ENCODE measurements around the gene KLHL7.
A peak's percentile ranks its signal among the peaks of the same experiment; 100 is the strongest.

KLHL7 gene

GRCh38 chr7:23105644-23106056 lies at the start of gene KLHL7:
TSS of gene KLHL7 (plus strand) at chr7:23105785. CDS start at chr7:23106027, 242 bp downstream.
- H3K4me1 Mint-ChIP-seq = peaks cover 44% of the 10 kb centered on the region
- H3K27ac Mint-ChIP-seq = peak within 1 kb of the TSS; percentile 95

GRCh38 chr7:23058408-23059096 lies 47.0 kb upstream of the KLHL7 start:
- no peak for DNase-seq
- no peak for ATAC-seq
- no peak overlapping the region for H3K4me3 Mint-ChIP-seq
- H3K4me1 Mint-ChIP-seq = no peaks in the 10 kb centered on the region
- no peaks in the 10 kb centered on the region for H3K36me3 Mint-ChIP-seq (ENCODE audit: low read depth)
- H3K27me3 Mint-ChIP-seq = no peaks in the 10 kb centered on the region
- no peak overlapping the region for H3K27ac Mint-ChIP-seq
- H3K9me3 Mint-ChIP-seq = no peaks in the 10 kb centered on the region

More at GRCh38 chr7:23105644-23106056, at the start of gene KLHL7:
- H3K4me3 Mint-ChIP-seq = peak within 1 kb of the TSS; percentile 96
- H3K27me3 Mint-ChIP-seq = no peaks in the 10 kb centered on the region
- DNase-seq (peak; percentile 97), ATAC-seq (peak; percentile 98)
- no peaks in the 10 kb centered on the region for H3K9me3 Mint-ChIP-seq
- H3K36me3 Mint-ChIP-seq (ENCODE audit: low read depth) = no peaks in the 10 kb centered on the region

- ATAC-seq (no peak), DNase-seq (no peak)
- no peak overlapping the region for H3K4me3 Mint-ChIP-seq
- H3K27ac Mint-ChIP-seq = no peak overlapping the region
- H3K9me3 Mint-ChIP-seq = no peaks in the 10 kb centered on the region
- H3K36me3 Mint-ChIP-seq (ENCODE audit: low read depth) = no peaks in the 10 kb centered on the region
- H3K27me3 Mint-ChIP-seq = no peaks in the 10 kb centered on the region
- H3K4me1 Mint-ChIP-seq = no peaks in the 10 kb centered on the region
These were observed 44.3 kb upstream of the KLHL7 start for GRCh38 chr7:23061327-23061726.

GRCh38 chr7:23062452-23062851 lies 43.1 kb upstream of the KLHL7 start:
- Mint-ChIP-seq H3K4me3 (no peak overlapping the region), H3K27ac (no peak overlapping the region), H3K9me3 (no peaks in the 10 kb centered on the region), H3K4me1 (no peaks in the 10 kb centered on the region), H3K27me3 (no peaks in the 10 kb centered on the region), H3K36me3 (ENCODE audit: low read depth) (no peaks in the 10 kb centered on the region)
- ATAC-seq (no peak), DNase-seq (no peak)

GRCh38 chr7:23065974-23066373 lies 39.6 kb upstream of the KLHL7 start:
- Mint-ChIP-seq H3K27ac (no peak overlapping the region), H3K4me1 (no peaks in the 10 kb centered on the region), H3K9me3 (no peaks in the 10 kb centered on the region), H3K36me3 (ENCODE audit: low read depth) (no peaks in the 10 kb centered on the region), H3K27me3 (peaks cover 2% of the 10 kb centered on the region), H3K4me3 (no peak overlapping the region)
- DNase-seq (no peak), ATAC-seq (peak; percentile 40)

GRCh38 chr7:23067271-23067670 lies 38.3 kb upstream of the KLHL7 start:
- Mint-ChIP-seq H3K9me3 (no peaks in the 10 kb centered on the region), H3K27ac (no peak overlapping the region), H3K27me3 (peaks cover 2% of the 10 kb centered on the region), H3K36me3 (ENCODE audit: low read depth) (no peaks in the 10 kb centered on the region), H3K4me1 (no peaks in the 10 kb centered on the region), H3K4me3 (no peak overlapping the region)
- ATAC-seq (no peak), DNase-seq (no peak)

GRCh38 chr7:23072048-23072447 lies 33.5 kb upstream of the KLHL7 start:
- Mint-ChIP-seq H3K27me3 (peaks cover 5% of the 10 kb centered on the region), H3K4me1 (no peaks in the 10 kb centered on the region), H3K9me3 (no peaks in the 10 kb centered on the region), H3K36me3 (ENCODE audit: low read depth) (no peaks in the 10 kb centered on the region), H3K27ac (no peak overlapping the region), H3K4me3 (no peak overlapping the region)
- ATAC-seq (no peak), DNase-seq (no peak)

GRCh38 chr7:23072922-23073321 lies 32.7 kb upstream of the KLHL7 start:
- no peak for ATAC-seq
- Mint-ChIP-seq H3K4me3 (no peak overlapping the region), H3K27me3 (peaks cover 5% of the 10 kb centered on the region), H3K36me3 (ENCODE audit: low read depth) (no peaks in the 10 kb centered on the region), H3K27ac (no peak overlapping the region), H3K9me3 (no peaks in the 10 kb centered on the region), H3K4me1 (no peaks in the 10 kb centered on the region)
- DNase-seq = no peak

GRCh38 chr7:23074443-23075261 lies 30.9 kb upstream of the KLHL7 start:
- H3K4me1 Mint-ChIP-seq = no peaks in the 10 kb centered on the region
- H3K27ac Mint-ChIP-seq = no peak overlapping the region
- H3K4me3 Mint-ChIP-seq = no peak overlapping the region
- DNase-seq (no peak), ATAC-seq (no peak)
- H3K27me3 Mint-ChIP-seq = peaks cover 3% of the 10 kb centered on the region
- H3K9me3 Mint-ChIP-seq = no peaks in the 10 kb centered on the region
- no peaks in the 10 kb centered on the region for H3K36me3 Mint-ChIP-seq (ENCODE audit: low read depth)

- ATAC-seq (no peak), DNase-seq (no peak)
- Mint-ChIP-seq H3K4me3 (no peak overlapping the region), H3K27ac (no peak overlapping the region), H3K4me1 (no peaks in the 10 kb centered on the region), H3K27me3 (peaks cover 3% of the 10 kb centered on the region), H3K9me3 (no peaks in the 10 kb centered on the region), H3K36me3 (ENCODE audit: low read depth) (no peaks in the 10 kb centered on the region)
These were observed 30.0 kb upstream of the KLHL7 start for GRCh38 chr7:23075571-23075970.

GRCh38 chr7:23076772-23077171 lies 28.8 kb upstream of the KLHL7 start:
- Mint-ChIP-seq H3K4me3 (no peak overlapping the region), H3K36me3 (ENCODE audit: low read depth) (no peaks in the 10 kb centered on the region), H3K27me3 (peaks cover 3% of the 10 kb centered on the region), H3K27ac (no peak overlapping the region), H3K9me3 (no peaks in the 10 kb centered on the region), H3K4me1 (no peaks in the 10 kb centered on the region)
- no peak for ATAC-seq
- DNase-seq = no peak

- Mint-ChIP-seq H3K9me3 (peaks cover 4% of the 10 kb centered on the region), H3K36me3 (ENCODE audit: low read depth) (no peaks in the 10 kb centered on the region), H3K27me3 (peaks cover 2% of the 10 kb centered on the region), H3K27ac (no peak overlapping the region), H3K4me1 (no peaks in the 10 kb centered on the region), H3K4me3 (no peak overlapping the region)
- no peak for ATAC-seq
- no peak for DNase-seq
These were observed 12.5 kb upstream of the KLHL7 start for GRCh38 chr7:23093111-23093510.

GRCh38 chr7:23093546-23093945 lies 12.0 kb upstream of the KLHL7 start:
- DNase-seq (no peak), ATAC-seq (no peak)
- H3K9me3 Mint-ChIP-seq = peaks cover 4% of the 10 kb centered on the region
- H3K4me1 Mint-ChIP-seq = no peaks in the 10 kb centered on the region
- H3K27ac Mint-ChIP-seq = no peak overlapping the region
- no peak overlapping the region for H3K4me3 Mint-ChIP-seq
- no peaks in the 10 kb centered on the region for H3K36me3 Mint-ChIP-seq (ENCODE audit: low read depth)
- H3K27me3 Mint-ChIP-seq = peaks cover 2% of the 10 kb centered on the region

- Mint-ChIP-seq H3K9me3 (peaks cover 4% of the 10 kb centered on the region), H3K27ac (no peak overlapping the region), H3K27me3 (peaks cover 2% of the 10 kb centered on the region), H3K36me3 (ENCODE audit: low read depth) (no peaks in the 10 kb centered on the region), H3K4me3 (no peak overlapping the region), H3K4me1 (no peaks in the 10 kb centered on the region)
- ATAC-seq (no peak), DNase-seq (no peak)
These were observed 8.9 kb upstream of the KLHL7 start for GRCh38 chr7:23096518-23097290.

- Mint-ChIP-seq H3K9me3 (peaks cover 4% of the 10 kb centered on the region), H3K4me1 (no peaks in the 10 kb centered on the region), H3K4me3 (no peak overlapping the region), H3K27me3 (peaks cover 1% of the 10 kb centered on the region), H3K36me3 (ENCODE audit: low read depth) (no peaks in the 10 kb centered on the region), H3K27ac (no peak overlapping the region)
- no peak for ATAC-seq
- DNase-seq = no peak
These were observed 7.6 kb upstream of the KLHL7 start for GRCh38 chr7:23098029-23098428.

All from activated naive CD8-positive, alpha-beta T cell treated with anti-CD3 and anti-CD28 coated beads, Interleukin-2, amount 50 U/mL, for 24 hours (primary cell).